RWPE1 (cell line): ENCODE results near the gene GRM1.

Source experiments
- CTCF ChIA-PET: fragments of 350-600 bp; sonication (Branson Sonifier 250); formaldehyde crosslinking; extraction: SDS; loops from one replicate; lab custom pipeline; 2021; lab: Yijun Ruan, JAX
- POLR2A ChIA-PET: fragments of 400-600 bp; formaldehyde crosslinking; extraction: SDS; loops from one replicate; lab custom pipeline; 2020; ENCODE audit warnings: antibody characterized with exemption; ENCODE audit not compliant: low non-redundant PET; lab: Yijun Ruan, JAX
- DNase-seq: peaks from one replicate; pipeline ENCODE4 v3.0.0; 2012; ENCODE audit warnings: low spot score
- H3K27ac ChIP-seq: fragments of 450-650 bp; 2 replicates; pipeline ENCODE4 v1.5.1; 2017
- TF ChIP-seq, protein P1 (sequence below): fragments of 450-650 bp; conservative IDR thresholded peaks from 2 replicates; pipeline ENCODE4 v1.5.1; 2017; ENCODE audit warnings: low read depth, mild to moderate bottlenecking

Gene GRM1

DNA sequence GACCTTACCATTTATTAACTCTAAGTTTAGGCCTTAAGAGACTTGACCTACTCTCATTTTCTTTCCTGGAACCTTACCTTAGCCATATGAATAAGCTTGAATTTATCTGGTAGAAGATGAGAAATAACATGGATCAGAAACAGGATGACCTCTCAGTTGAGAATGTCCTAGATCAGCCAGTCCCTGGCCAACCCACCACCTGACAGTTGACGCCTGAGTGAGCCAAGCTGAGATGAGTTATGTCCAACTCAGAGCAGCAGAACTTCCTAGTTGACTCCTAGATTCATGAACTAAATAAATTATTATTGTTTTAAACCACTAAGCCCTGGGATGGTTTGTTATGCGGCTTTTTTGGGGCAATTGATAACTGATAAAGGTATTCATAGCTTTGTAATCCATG is 281.8 kb downstream of the GRM1 start:
- no peak overlapping the region for H3K27ac ChIP-seq
- ChIA-PET CTCF (no interaction called here), POLR2A (interaction anchor here (0.5 kb wide), 1 partner anchor 95 kb away, joined by 5 read pairs; no protein-coding TSS in a partner anchor)
- DNase-seq, result no peak
- TF ChIP-seq, protein P1, sequence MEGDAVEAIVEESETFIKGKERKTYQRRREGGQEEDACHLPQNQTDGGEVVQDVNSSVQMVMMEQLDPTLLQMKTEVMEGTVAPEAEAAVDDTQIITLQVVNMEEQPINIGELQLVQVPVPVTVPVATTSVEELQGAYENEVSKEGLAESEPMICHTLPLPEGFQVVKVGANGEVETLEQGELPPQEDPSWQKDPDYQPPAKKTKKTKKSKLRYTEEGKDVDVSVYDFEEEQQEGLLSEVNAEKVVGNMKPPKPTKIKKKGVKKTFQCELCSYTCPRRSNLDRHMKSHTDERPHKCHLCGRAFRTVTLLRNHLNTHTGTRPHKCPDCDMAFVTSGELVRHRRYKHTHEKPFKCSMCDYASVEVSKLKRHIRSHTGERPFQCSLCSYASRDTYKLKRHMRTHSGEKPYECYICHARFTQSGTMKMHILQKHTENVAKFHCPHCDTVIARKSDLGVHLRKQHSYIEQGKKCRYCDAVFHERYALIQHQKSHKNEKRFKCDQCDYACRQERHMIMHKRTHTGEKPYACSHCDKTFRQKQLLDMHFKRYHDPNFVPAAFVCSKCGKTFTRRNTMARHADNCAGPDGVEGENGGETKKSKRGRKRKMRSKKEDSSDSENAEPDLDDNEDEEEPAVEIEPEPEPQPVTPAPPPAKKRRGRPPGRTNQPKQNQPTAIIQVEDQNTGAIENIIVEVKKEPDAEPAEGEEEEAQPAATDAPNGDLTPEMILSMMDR, result no peak

DNA sequence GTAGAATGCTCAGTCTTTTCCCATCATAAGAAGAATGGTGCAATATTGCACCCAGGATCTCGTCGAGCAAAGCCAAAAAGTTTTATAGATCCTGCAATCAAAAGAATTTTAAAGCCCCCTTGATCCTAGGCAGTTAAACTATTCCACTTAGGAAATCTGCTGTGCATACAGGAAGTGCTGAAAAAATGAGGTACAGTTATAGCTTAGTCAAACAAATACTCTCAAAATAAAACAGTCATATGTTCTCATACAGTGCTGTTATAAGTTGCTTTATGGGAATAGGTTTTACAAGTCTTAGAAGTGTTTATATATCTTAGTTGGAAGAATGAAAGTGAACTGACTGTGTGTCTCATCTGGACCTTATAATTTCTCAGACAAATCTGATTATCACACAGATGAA is 282.2 kb downstream of the GRM1 start:
- DNase-seq, result no peak
- TF ChIP-seq, protein P1, result no peak
- POLR2A ChIA-PET, result no interaction called here
- CTCF ChIA-PET, result no interaction called here
- no peak overlapping the region for H3K27ac ChIP-seq

DNA sequence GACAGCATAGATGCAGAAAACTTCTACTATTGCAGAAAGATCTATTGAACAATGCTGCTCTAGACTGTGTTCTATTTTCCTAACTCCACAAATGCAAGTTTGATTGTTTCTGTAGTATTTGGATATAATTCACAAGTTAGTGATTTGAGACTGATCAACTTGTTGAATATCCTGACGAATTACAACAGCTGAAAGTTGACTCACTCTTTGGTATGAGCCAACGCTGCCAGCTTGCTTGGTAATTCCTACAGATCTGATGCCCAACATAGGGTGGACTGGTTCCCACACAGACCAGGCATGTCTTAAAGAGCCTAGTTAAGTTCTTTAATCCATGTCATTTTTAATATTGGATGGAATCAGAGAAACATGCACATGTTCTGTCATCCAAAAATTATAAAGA is 283.7 kb downstream of the GRM1 start:
- POLR2A ChIA-PET, result no interaction called here
- DNase-seq, result peak; percentile 6
- CTCF ChIA-PET, result no interaction called here
- H3K27ac ChIP-seq, result no peak overlapping the region
- TF ChIP-seq, protein P1, result no peak

DNA sequence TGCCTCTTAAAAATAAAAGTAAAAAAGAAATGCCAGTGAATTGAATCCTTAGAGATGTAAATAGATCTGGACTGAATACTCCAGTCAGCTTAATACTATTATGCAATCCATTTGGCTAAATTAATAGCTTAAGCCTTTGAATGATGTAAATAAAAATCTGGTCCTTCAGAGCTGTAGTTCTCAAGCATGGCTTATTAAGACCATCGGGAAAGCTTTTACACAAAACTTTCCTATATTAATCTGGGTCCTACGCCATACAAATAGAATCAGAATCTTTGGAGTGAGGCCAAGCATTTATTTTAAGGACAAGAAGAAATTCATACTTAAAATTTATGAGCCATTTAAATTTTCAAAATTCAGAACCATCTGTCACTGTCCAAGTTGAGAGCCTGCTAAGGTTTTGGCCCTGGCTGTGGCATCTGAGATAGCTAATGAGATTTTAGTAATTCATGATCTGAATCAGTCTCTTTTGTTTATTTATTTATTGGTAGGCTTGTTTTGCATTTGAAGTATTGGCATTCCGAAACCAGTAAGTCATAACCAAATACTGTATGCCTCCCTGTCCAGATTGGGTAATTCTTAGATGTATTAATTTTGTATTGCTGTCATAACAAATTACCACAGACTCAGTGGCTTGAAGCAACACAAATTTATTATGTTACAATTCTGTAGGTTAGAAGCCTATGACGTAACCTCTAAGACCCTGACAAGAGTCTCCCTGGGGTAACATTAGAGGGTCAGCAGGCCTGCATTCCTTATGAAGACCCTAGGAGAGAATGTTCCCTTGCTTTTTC is 286.7 kb downstream of the GRM1 start:
- no peak overlapping the region for H3K27ac ChIP-seq
- ChIA-PET CTCF (no interaction called here), POLR2A (no interaction called here)
- no peak for DNase-seq
- TF ChIP-seq, protein P1, result no peak

DNA sequence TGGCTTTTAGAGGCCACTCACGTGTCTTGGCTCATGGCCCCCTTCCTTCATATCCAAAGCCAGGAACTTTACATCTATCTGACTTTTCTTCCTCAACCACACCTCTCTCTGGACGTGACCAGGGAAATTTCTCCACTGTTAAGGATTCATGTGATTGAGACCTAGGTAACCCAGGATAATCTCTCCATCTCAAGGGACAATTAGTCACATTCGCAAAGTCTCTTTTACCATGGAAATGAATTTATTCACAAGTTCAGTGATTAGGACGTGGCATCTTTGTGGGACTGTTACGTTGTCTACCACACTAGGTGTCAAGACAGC is 287.3 kb downstream of the GRM1 start:
- TF ChIP-seq, protein P1, result no peak
- POLR2A ChIA-PET, result no interaction called here
- CTCF ChIA-PET, result no interaction called here
- no peak overlapping the region for H3K27ac ChIP-seq
- DNase-seq, result no peak

DNA sequence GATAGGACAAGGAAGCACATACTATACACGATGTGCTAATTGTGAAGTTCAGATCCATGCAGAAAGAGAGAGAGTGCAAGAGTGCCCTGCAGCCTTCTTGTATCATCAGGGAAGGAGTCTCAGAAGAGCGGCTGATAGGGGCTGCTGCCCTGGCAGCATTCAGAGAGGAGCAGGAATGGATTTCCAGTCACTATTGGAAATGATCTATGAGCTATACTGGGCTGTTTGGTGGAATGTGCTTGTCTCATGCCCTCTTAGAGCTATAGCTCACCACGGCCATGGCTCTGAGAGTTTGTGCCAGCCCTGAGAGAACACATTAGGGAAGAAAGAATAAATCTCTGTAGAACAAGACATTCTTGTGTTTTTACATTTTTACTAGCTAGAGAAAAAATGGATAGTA is 302.2 kb downstream of the GRM1 start:
- POLR2A ChIA-PET, result no interaction called here
- no peak for DNase-seq
- no peak overlapping the region for H3K27ac ChIP-seq
- TF ChIP-seq, protein P1, result no peak
- CTCF ChIA-PET, result interaction anchor here (0.7 kb wide), 1 partner anchor 397 kb away, joined by 3 read pairs; no protein-coding TSS in a partner anchor
